Body of pancreas (tissue), 4 donors: ENCODE data around the gene IFT81. TPM values are rescaled to one million over a fixed set of nuclear protein-coding genes. Genes with fewer than 3 reads are reported as not detected.

ENCODE experiments used
- ATAC-seq: fragments of 150-250 bp; one replicate; pipeline ENCODE4 v1.9.1; 2016
- DNase-seq, 4 donors: peaks; one replicate each; pipeline ENCODE4 v3.0.0-alpha.2; 2019
- H3K27ac ChIP-seq, 4 donors: fragments of 200-600 bp; sonication (generic); 1 replicate in 3 of 4; 2 replicates in 1 of 4; pipeline versions ENCODE4 v1.5.1 to v1.6.1; 2016 to 2019; ENCODE audit warnings: mild to moderate bottlenecking in 1 of 4, mixed read lengths in 1 of 4, moderate library complexity in 1 of 4
- H3K27me3 ChIP-seq, 2 donors: fragments of 200-600 bp; sonication (generic); one replicate each; pipeline ENCODE4 v1.6.0; 2016; ENCODE audit warnings: mild to moderate bottlenecking in 1 of 2
- H3K36me3 ChIP-seq, 2 donors: fragments of 200-600 bp; sonication (generic); replicated peaks in 1 of 2; 2 replicates each; pipeline ENCODE4 v1.5.1; 2016; ENCODE audit warnings: low read depth in 2 of 2; ENCODE audit not compliant: insufficient read depth in 1 of 2
- H3K4me1 ChIP-seq: fragments of 200-600 bp; sonication (generic); one replicate; pipeline ENCODE4 v1.6.0; 2016
- H3K4me3 ChIP-seq, 2 donors: fragments of 200-600 bp; sonication (generic); 1 replicate in 1 of 2; 2 replicates in 1 of 2; pipeline ENCODE4 v1.5.1; 2016 to 2019
- H3K9me3 ChIP-seq, 3 donors: fragments of 200-600 bp; sonication (generic); 1 replicate in 2 of 3; 2 replicates in 1 of 3; pipeline ENCODE4 v1.5.1; 2016
- CTCF ChIP-seq, 7 experiments: fragments of 450-650 bp in 4 of 7; fragments of 200-600 bp in 3 of 7; sonication (generic) in 3 of 7; IDR thresholded peaks; one replicate each; pipeline ENCODE4 v1.5.1; 2016 to 2019; ENCODE audit warnings: antibody characterized with exemption in 7 of 7
- POLR2A ChIP-seq, 3 donors: fragments of 450-650 bp; IDR thresholded peaks; one replicate each; pipeline ENCODE4 v1.6.1; 2016; ENCODE audit warnings: antibody characterized with exemption in 3 of 3, mild to moderate bottlenecking in 2 of 3
- WGBS, 2 donors: methylation state at CpG; one replicate each; pipeline ENCODE4 v1.1.5; 2017; 5-methylcytosine and 5-hydroxymethylcytosine counted together
- intact Hi-C: fragments of 100-400 bp; cut with DNase I; formaldehyde crosslinking; loops from one replicate; pipeline ENCODE4 v1.15.1; 2023
- total RNA-seq, 2 donors: library from RNA; depleted of rRNA; stranded (reverse); fragments of >200 nt; gene quantifications; one replicate each; pipeline ENCODE4 v1.1.0, GENCODE V29; 2016

Gene IFT81
- total RNA-seq, 2 donors from 2014 or later, result 5.2 to 6.3 TPM

GRCh38 chr12:110222027-110222426, 97.9 kb downstream of the IFT81 start:
- peaks cover 19% of the 10 kb centered on the region for H3K4me1 ChIP-seq
- ATAC-seq (no peak), DNase-seq (no peak)
- no peaks in the 10 kb centered on the region for H3K9me3 ChIP-seq
- H3K27ac ChIP-seq, result no peak overlapping the region
- intact Hi-C loops, result no loop called here
- TF ChIP-seq CTCF (IDR thresholded peaks at IDR 0.05) (no peak), POLR2A (IDR thresholded peaks at IDR 0.05) (no peak)
- no peaks in the 10 kb centered on the region for H3K36me3 ChIP-seq
- H3K27me3 ChIP-seq, result no peaks in the 10 kb centered on the region
- no peak overlapping the region for H3K4me3 ChIP-seq

- H3K4me1 ChIP-seq, result peaks cover 19% of the 10 kb centered on the region
- H3K27me3 ChIP-seq, result no peaks in the 10 kb centered on the region
- H3K4me3 ChIP-seq, result no peak overlapping the region
- WGBS, 2 donors, result 3 to 11% methylated on average over 1 of the region's 1 CpG
- no peaks in the 10 kb centered on the region for H3K9me3 ChIP-seq
- H3K27ac ChIP-seq, result no peak overlapping the region
- DNase-seq (no peak), ATAC-seq (no peak)
- no peaks in the 10 kb centered on the region for H3K36me3 ChIP-seq
- intact Hi-C loops, result no loop called here
- TF ChIP-seq CTCF (IDR thresholded peaks at IDR 0.05), result no peak
- no peak for TF ChIP-seq POLR2A (IDR thresholded peaks at IDR 0.05)
Measured at GRCh38 chr12:110222433-110222832, 98.3 kb downstream of the IFT81 start.

GRCh38 chr12:110223777-110224378, 99.7 kb downstream of the IFT81 start:
- intact Hi-C loops, result no loop called here

GRCh38 chr12:110224379-110225304, 100.5 kb downstream of the IFT81 start:
- ATAC-seq, result peak; percentile 78
- no peaks in the 10 kb centered on the region for H3K36me3 ChIP-seq
- H3K9me3 ChIP-seq, result no peaks in the 10 kb centered on the region
- WGBS, 2 donors, result 47 to 54% methylated on average over 10 of the region's 10 CpGs
- peak in 2 of 4 donors; percentile 12 for DNase-seq
- no peak overlapping the region for H3K4me3 ChIP-seq
- TF ChIP-seq POLR2A (IDR thresholded peaks at IDR 0.05) (no peak), CTCF (IDR thresholded peaks at IDR 0.05) (peak in 6 of 7 experiments; percentile 27 to 71 (median 62))
- H3K27me3 ChIP-seq, result no peaks in the 10 kb centered on the region
- peaks cover 19% of the 10 kb centered on the region for H3K4me1 ChIP-seq
- intact Hi-C loops, result no loop called here
- peak overlapping the region in 3 of 4 donors; percentile 32 to 66 (median 42) for H3K27ac ChIP-seq

More at GRCh38 chr12:110223777-110224378, 99.7 kb downstream of the IFT81 start:
- Histone ChIP-seq H3K27ac (peak overlapping the region in 1 of 4 donors; percentile 66), H3K36me3 (no peaks in the 10 kb centered on the region), H3K27me3 (no peaks in the 10 kb centered on the region), H3K4me3 (no peak overlapping the region), H3K9me3 (no peaks in the 10 kb centered on the region), H3K4me1 (peaks cover 19% of the 10 kb centered on the region)
- no peak for DNase-seq
- ATAC-seq, result no peak
- TF ChIP-seq CTCF (IDR thresholded peaks at IDR 0.05), result no peak
- TF ChIP-seq POLR2A (IDR thresholded peaks at IDR 0.05), result no peak
- 45 to 52% methylated on average over 4 of the region's 4 CpGs for WGBS, 2 donors
